Natural killer cell (primary cell): ENCODE data around the gene AGPAT4. TPM values are rescaled to one million over a fixed set of nuclear protein-coding genes. Genes with fewer than 3 reads are reported as not detected.
"Not testable (repeated sequence)": the region's sequence is repeated elsewhere in the genome, so short reads cannot be mapped to it uniquely, and the experiment has no call there.

Source experiments
- ATAC-seq, 3 donors: fragments of 150-1000 bp in 2 of 3; fragments of 200-7000 bp in 1 of 3; cut with Tn5 transposase; 1 replicate in 1 of 3; 2 replicates in 2 of 3; pipeline ENCODE4 v1.10.0; 2021; ENCODE audit warnings: mild to moderate bottlenecking in 2 of 3, moderate library complexity in 2 of 3
- DNase-seq, 2 donors: peaks; one replicate each; pipeline versions ENCODE4 v3.0.0 to v3.0.0-alpha.2; 2013 to 2021; ENCODE audit warnings: mixed read lengths in 1 of 2
- H3K27ac ChIP-seq: one replicate; pipeline ENCODE4 v1.5.1; 2013; ENCODE audit warnings: mild to moderate bottlenecking, low read length
- H3K27me3 ChIP-seq: one replicate; pipeline ENCODE4 v1.6.1; 2013; ENCODE audit warnings: low read length; ENCODE audit not compliant: control insufficient read depth, insufficient read depth
- H3K36me3 ChIP-seq: one replicate; pipeline ENCODE4 v1.6.1; 2013; ENCODE audit warnings: low read length; ENCODE audit not compliant: control insufficient read depth, insufficient read depth
- H3K4me1 ChIP-seq: one replicate; pipeline ENCODE4 v1.6.1; 2013; ENCODE audit warnings: low read length; ENCODE audit not compliant: control insufficient read depth, insufficient read depth
- H3K4me3 ChIP-seq: one replicate; pipeline ENCODE4 v1.5.1; 2013; ENCODE audit warnings: low read length
- H3K9me3 ChIP-seq: one replicate; pipeline ENCODE4 v1.6.1; 2013; ENCODE audit warnings: low read length; ENCODE audit not compliant: control insufficient read depth, insufficient read depth
- H3K27ac Mint-ChIP-seq, 2 donors: one replicate each; pipeline ENCODE4 v1.8.0; 2022; ENCODE audit warnings: mild to moderate bottlenecking in 2 of 2, mixed read lengths in 2 of 2, moderate library complexity in 1 of 2
- H3K27me3 Mint-ChIP-seq, 2 donors: one replicate each; pipeline ENCODE4 v1.8.0; 2022; ENCODE audit warnings: low read depth in 2 of 2, mixed read lengths in 2 of 2
- H3K36me3 Mint-ChIP-seq: one replicate; pipeline ENCODE4 v1.8.0; 2022; ENCODE audit warnings: mixed read lengths
- H3K4me1 Mint-ChIP-seq, 2 donors: one replicate each; pipeline ENCODE4 v1.8.0; 2022; ENCODE audit warnings: mixed read lengths in 2 of 2
- H3K4me3 Mint-ChIP-seq: one replicate; pipeline ENCODE4 v1.8.0; 2022; ENCODE audit warnings: mild to moderate bottlenecking, moderate library complexity, mixed read lengths
- H3K9me3 Mint-ChIP-seq, 2 donors: one replicate each; pipeline ENCODE4 v1.8.0; 2022; ENCODE audit warnings: mixed read lengths in 2 of 2
- CTCF ChIP-seq: fragments of 200-600 bp; IDR thresholded peaks from one replicate; pipeline ENCODE4 v1.8.0; 2022; ENCODE audit warnings: antibody characterized with exemption
- WGBS: methylation state at CpG from one replicate; pipeline ENCODE4 v1.1.7; 2013; ENCODE audit warnings: missing lambda C conversion rate; ENCODE audit not compliant: insufficient coverage; 5-methylcytosine and 5-hydroxymethylcytosine counted together
- intact Hi-C: fragments of 100-400 bp; cut with micrococcal nuclease; formaldehyde crosslinking; loops from one replicate; pipeline ENCODE4 v1.14.2; 2022
- total RNA-seq, 4 donors: library from RNA; stranded (reverse); fragments of 120-200 nt in 1 of 4; gene quantifications; one replicate each; pipeline versions ENCODE4 v1.2.3 to v1.2.4, GENCODE V29; 2013 to 2022

The AGPAT4 gene
- total RNA-seq, 3 donors from 2014 or later (not counting 1 experiment from before 2014, with no cell fraction given): 24.5 to 38.1 (median 25.8) TPM

- H3K27me3 Mint-ChIP-seq: peaks cover 12 to 13% of the 10 kb centered on the region in 2 donors
- ATAC-seq (no peak), DNase-seq (no peak)
- Histone ChIP-seq H3K4me1 (no peaks in the 10 kb centered on the region), H3K27ac (no peak overlapping the region), H3K9me3 (peaks cover 3% of the 10 kb centered on the region), H3K36me3 (no peaks in the 10 kb centered on the region), H3K4me3 (no peak overlapping the region), H3K27me3 (no peaks in the 10 kb centered on the region)
- no peak overlapping the region for H3K27ac Mint-ChIP-seq
- no peaks in the 10 kb centered on the region for H3K9me3 Mint-ChIP-seq
- no peaks in the 10 kb centered on the region for H3K4me1 Mint-ChIP-seq
- H3K4me3 Mint-ChIP-seq: no peak overlapping the region
- no peak for TF ChIP-seq CTCF
- H3K36me3 Mint-ChIP-seq: no peaks in the 10 kb centered on the region
- intact Hi-C loops: no loop called here
- WGBS: 100% methylated on average over 3 of the region's 3 CpGs
Measured at GRCh38 chr6:161316531-161316930, 42.7 kb upstream of the AGPAT4 start.

- H3K27me3 ChIP-seq, H3K4me1 Mint-ChIP-seq, H3K9me3 Mint-ChIP-seq, H3K4me3 ChIP-seq, H3K9me3 ChIP-seq, H3K36me3 ChIP-seq, H3K27ac ChIP-seq, H3K36me3 Mint-ChIP-seq, intact Hi-C loops, H3K27ac Mint-ChIP-seq, ATAC-seq, DNase-seq, H3K4me1 ChIP-seq, H3K4me3 Mint-ChIP-seq: not testable (repeated sequence)
- WGBS: 74% methylated on average over 11 of the region's 15 CpGs
- H3K27me3 Mint-ChIP-seq: peaks cover 13 to 23% of the 10 kb centered on the region in 2 donors
Measured at GRCh38 chr6:161315246-161315917, 41.5 kb upstream of the AGPAT4 start.

DNA sequence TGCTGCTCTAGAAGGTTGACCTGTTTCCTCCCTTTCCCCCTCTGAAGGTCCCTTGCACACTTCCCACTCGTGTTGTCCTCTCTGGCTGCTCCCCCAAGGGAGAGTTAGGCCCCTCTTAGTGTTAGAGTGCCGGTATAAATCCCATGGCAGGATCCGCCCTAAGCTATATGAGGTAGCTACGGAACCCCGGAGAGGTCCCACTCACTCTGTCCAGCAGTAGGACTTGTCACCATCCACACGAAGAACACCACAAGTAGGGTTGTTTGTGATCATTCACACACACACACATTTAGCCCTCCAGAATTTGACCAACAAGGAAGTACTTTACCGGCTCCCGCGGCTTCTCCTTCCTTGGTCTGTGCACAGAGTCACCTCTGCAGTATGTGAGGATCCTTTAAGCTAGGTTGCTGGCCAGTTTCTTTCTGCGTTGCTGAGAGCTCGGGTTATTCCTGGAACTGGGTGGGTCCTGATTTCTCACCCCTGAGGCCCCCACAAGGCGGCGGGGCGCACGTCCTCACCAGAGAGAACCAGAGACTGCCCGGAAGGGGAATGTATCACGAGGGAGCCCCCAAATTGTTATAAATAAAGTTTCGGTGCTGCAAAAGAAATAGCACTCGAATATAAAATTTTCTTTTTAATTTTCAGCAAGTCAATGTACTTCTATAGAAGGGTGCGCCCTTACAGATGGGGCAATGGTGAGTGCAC, 40.8 kb upstream of the AGPAT4 start:
- H3K36me3 Mint-ChIP-seq, H3K4me3 ChIP-seq, H3K27ac ChIP-seq, ATAC-seq, intact Hi-C loops, H3K4me1 ChIP-seq, H3K4me1 Mint-ChIP-seq, H3K4me3 Mint-ChIP-seq, H3K27me3 ChIP-seq, H3K9me3 ChIP-seq, DNase-seq, H3K36me3 ChIP-seq, H3K9me3 Mint-ChIP-seq, H3K27ac Mint-ChIP-seq: not testable (repeated sequence)
- 89% methylated on average over 18 of the region's 20 CpGs for WGBS
- H3K27me3 Mint-ChIP-seq: peaks cover 13 to 23% of the 10 kb centered on the region in 2 donors

DNA sequence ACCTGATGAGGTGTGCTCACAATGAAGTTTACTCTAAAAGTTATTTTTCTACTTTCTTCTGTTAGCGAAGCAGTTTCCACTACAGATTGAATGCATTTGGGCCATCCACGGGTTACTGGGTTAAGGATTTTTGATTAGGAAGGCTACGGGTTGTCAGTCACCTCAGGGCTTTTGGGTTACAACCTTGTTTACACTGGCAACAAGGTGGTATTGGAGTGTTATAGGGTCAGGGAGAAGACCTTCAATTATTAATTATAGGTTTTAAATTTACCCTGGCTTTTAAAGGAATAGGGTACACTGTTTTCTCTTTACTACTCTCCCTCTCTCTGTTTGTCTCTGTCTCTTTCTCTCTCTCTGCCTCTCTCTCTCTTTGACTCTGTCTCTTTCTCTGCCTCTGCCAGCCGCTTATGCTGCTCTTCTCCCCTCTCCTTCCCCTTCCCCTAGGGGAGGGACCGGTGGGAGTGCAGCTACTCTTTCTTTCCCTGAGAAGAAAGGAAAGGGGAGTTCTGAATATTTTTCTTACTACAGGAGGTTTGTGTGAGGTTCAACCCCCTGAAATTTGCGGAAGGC, 40.2 kb upstream of the AGPAT4 start:
- Mint-ChIP-seq H3K27ac (no peak overlapping the region), H3K27me3 (peaks cover 10 to 18% of the 10 kb centered on the region in 2 donors), H3K36me3 (no peaks in the 10 kb centered on the region), H3K4me1 (no peaks in the 10 kb centered on the region), H3K9me3 (no peaks in the 10 kb centered on the region), H3K4me3 (no peak overlapping the region)
- Histone ChIP-seq H3K9me3 (peaks cover 3% of the 10 kb centered on the region), H3K27me3 (no peaks in the 10 kb centered on the region), H3K27ac (no peak overlapping the region), H3K4me1 (no peaks in the 10 kb centered on the region), H3K36me3 (no peaks in the 10 kb centered on the region), H3K4me3 (no peak overlapping the region)
- ATAC-seq (no peak), DNase-seq (no peak)
- 93% methylated on average over 4 of the region's 6 CpGs for WGBS
- intact Hi-C loops: no loop called here
- TF ChIP-seq CTCF: no peak

- H3K36me3 Mint-ChIP-seq, H3K27ac ChIP-seq, H3K9me3 Mint-ChIP-seq, DNase-seq, ATAC-seq, H3K27ac Mint-ChIP-seq, H3K4me3 ChIP-seq, H3K4me1 Mint-ChIP-seq, H3K27me3 ChIP-seq, H3K36me3 ChIP-seq, H3K4me1 ChIP-seq, H3K4me3 Mint-ChIP-seq, H3K9me3 ChIP-seq, intact Hi-C loops: not testable (repeated sequence)
- H3K27me3 Mint-ChIP-seq: peaks cover 10 to 15% of the 10 kb centered on the region in 2 donors
- 62% methylated on average over 2 of the region's 3 CpGs for WGBS
Measured at GRCh38 chr6:161313475-161313874, 39.6 kb upstream of the AGPAT4 start.

DNA sequence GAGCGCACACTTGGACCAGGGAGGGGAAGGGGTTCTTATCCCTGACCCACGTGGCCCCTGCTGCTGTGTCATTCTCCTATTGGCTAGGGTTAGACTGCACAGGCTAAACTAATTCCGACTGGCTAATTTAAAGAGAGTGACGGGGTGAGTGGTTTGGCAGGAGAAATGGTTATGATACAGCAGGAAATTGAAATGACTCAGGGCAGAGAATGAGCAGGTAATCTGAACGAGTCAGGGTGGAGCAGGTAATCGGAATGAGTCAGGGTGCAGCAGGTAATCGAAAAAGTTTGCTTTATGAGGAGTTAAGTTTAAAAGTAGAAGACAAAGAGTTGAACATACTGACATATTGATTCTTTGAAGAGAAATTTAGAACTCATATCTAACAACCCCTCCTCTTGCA, 35.9 kb upstream of the AGPAT4 start:
- DNase-seq, H3K9me3 Mint-ChIP-seq, H3K9me3 ChIP-seq, intact Hi-C loops, H3K27ac ChIP-seq, H3K4me3 Mint-ChIP-seq, H3K4me1 ChIP-seq, H3K36me3 Mint-ChIP-seq, ATAC-seq, H3K27ac Mint-ChIP-seq, H3K4me1 Mint-ChIP-seq, H3K4me3 ChIP-seq, H3K36me3 ChIP-seq, H3K27me3 ChIP-seq: not testable (repeated sequence)
- 84% methylated on average over 7 of the region's 7 CpGs for WGBS
- H3K27me3 Mint-ChIP-seq: peaks cover 10 to 15% of the 10 kb centered on the region in 2 donors
